GM21515 (cell line): ENCODE results near the gene DHX57.
"Not testable (repeated sequence)": the region's sequence is repeated elsewhere in the genome, so short reads cannot be mapped to it uniquely, and the experiment has no call there.

Experiments
- ATAC-seq: cut with Tn5 transposase; IDR thresholded peaks from one replicate; pipeline ENCODE4 v1.9.1; 2021; ENCODE audit not compliant: unreplicated experiment

DHX57 gene

DNA sequence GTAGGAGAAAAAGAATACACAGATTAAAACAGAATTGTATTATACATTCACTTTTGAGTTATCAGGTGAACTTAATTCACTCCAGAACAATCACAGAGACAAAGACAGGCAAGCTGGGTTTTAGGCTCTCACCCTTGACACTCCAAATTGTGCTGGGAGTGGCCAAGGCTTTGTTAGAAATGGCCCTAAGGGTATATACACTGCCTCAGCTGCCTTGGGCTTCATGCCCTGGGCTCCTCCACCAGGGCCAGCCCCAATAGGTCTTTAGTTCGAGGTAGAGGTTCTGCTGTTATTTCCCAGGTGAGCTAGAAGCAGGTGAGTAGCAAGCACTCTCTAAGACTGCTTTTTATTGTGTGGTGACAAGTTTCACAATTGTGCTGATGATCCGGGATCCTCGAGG, 77.8 kb downstream of the DHX57 start:
- ATAC-seq: no peak

DNA sequence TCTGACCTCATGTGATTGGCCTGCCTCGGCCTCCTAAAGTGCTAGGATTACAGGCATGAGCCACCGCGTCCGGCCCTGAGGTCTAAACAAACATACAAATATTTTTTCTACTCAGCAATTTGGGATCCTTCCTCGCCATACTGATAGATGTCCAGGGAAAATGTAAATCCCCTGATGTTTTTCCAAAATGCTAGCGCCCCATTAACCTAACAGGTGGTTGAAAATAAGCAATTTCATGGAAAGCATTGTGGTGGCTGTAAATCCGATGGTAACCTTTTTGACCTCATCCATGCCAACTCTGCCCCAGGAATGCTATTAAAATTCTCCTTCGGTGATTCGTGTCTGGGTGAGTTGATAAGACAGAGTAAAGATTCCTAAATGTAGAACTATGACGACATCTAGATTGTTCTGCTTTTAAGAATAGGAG, 78.5 kb downstream of the DHX57 start:
- ATAC-seq: no peak

DNA sequence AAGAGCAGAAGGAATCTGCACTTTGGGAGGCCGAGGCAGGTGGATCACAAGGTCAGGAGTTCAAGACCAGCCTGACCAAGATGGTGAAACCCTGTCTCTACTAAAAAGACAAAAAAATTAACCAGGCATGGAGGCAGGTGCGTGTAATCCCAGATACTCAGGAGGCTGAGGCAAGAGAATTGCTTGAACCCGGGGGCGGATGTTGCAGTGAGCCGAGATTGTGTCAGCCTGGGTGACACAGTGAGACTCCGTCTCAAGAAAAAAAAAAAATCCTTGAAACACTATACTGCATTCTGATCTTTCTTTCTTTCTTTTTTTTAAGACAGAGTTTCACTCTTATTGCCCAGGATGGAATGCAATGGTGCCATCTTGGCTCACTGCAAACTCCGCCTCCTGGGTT, 80.7 kb downstream of the DHX57 start:
- ATAC-seq: not testable (repeated sequence)

DNA sequence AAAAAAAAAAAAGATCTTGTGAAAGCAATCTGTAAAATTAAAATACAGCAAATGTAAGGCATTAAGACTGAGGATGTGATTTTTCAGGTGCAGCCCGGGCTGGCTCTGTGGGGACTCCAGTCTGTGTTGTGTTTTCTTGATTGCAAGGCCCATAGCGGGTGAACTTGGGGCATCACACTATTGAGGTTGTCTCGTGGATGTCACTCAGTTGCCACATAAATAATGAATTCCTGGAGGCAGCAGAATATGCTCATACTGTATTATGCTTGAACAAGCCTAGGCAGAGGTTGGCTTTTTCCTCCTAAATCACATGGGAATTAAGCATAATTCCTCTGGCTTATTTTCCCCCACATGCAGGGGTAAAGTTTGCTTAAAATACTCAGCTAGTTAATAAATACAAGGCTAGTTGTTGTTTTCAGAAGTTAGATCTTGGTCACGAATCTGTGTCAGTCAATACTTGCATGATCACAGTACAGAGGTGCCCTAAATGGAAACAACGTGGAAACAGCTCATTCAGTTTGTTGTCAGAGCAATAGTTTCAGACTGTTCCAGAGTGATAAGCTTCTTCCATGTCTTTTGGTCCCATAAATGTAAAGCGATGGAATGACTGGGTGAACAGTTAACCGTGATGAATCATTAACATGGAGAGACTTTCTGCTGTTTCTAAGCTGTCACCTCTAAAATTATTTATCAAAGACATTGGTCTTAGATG, 81.3 kb downstream of the DHX57 start:
- ATAC-seq: no peak

GRCh38 chr2:38793511-38793910, 82.2 kb downstream of the DHX57 start:
- ATAC-seq: no peak

DNA sequence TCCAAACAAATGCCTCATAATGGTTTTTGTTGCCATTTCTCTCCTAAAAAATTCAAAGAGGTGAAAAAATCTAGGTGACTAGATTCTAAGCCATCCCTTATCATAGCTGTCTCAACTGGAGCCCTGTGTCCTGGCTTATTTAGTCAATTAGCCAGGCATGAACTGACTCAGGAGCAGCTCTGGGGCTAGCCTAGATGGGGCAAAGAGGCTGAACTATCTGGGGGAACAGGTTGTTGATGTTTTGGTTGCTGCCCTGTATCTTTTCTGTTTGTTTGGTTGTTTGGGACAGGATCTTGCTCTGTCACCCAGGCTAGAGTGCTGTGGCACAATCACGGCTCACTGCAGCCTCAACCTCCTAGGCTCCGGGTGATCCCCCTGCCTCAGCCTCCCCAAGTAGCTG, 83.0 kb downstream of the DHX57 start:
- ATAC-seq: no peak

DNA sequence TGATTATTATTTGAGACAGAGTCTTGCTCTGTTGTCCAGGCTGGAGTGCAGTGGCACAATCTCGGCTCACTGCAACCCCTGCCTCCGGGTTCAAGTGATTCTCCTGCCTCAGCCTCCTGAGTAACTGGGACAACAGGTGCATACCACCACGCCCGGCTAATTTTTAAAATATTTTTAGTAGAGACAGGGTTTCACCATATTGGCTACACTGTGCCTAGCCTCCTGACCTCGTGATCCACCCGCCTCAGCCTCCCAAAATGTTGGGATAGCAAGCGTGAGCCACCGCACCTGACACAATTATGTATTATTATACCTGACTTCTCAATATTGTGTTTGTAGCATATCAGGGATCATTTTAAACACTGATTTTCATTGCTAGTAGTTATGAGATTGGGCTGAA, 83.4 kb downstream of the DHX57 start:
- not testable (repeated sequence) for ATAC-seq

GRCh38 chr2:38791744-38792143, 84.0 kb downstream of the DHX57 start:
- ATAC-seq: no peak

DNA sequence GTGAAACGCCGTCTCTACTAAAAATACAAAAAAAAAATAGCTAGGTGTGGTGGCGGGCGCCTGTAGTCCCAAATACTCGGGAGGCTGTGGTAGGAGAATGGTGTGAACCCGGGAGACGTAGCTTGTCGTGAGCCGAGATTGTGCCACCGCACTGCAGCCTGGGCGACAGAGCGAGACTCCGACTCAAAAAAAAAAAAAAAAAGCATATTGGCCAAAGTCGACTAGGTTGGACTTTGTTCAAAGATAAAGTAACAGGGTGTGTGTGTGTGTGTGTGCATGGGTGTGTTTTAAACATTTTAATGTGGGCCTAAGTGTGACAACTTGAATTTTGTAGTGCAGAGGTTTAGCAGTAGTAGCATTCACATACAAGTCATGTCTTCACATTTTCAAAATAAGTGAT, 86.0 kb downstream of the DHX57 start:
- no peak for ATAC-seq

DNA sequence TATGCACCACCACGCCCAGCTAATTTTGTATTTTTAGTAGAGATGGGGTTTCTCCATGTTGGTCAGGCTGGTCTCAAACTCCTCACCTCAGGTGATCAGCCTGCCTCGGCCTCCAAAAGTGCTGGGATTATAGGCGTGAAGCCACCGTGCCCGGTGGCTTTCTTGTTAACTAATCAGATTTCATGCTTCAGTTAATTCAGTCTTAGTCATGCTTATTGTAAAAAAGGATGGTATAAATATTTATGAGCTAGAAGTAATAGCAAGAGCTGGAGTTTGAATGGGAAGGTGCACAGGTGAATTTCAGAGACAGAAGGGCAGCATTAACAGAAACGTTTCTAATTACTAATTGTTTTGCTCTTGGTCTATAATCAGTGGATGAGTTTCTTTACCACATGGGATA, 87.4 kb downstream of the DHX57 start:
- no peak for ATAC-seq

- no peak for ATAC-seq
Observed at GRCh38 chr2:38783586-38783985, 92.1 kb downstream of the DHX57 start.

- ATAC-seq: no peak
Observed at GRCh38 chr2:38778687-38779082, 97.0 kb downstream of the DHX57 start.

GRCh38 chr2:38776531-38776930, 99.2 kb downstream of the DHX57 start:
- ATAC-seq: no peak

- ATAC-seq: no peak
Observed at GRCh38 chr2:38775921-38776225, 99.9 kb downstream of the DHX57 start.

DNA sequence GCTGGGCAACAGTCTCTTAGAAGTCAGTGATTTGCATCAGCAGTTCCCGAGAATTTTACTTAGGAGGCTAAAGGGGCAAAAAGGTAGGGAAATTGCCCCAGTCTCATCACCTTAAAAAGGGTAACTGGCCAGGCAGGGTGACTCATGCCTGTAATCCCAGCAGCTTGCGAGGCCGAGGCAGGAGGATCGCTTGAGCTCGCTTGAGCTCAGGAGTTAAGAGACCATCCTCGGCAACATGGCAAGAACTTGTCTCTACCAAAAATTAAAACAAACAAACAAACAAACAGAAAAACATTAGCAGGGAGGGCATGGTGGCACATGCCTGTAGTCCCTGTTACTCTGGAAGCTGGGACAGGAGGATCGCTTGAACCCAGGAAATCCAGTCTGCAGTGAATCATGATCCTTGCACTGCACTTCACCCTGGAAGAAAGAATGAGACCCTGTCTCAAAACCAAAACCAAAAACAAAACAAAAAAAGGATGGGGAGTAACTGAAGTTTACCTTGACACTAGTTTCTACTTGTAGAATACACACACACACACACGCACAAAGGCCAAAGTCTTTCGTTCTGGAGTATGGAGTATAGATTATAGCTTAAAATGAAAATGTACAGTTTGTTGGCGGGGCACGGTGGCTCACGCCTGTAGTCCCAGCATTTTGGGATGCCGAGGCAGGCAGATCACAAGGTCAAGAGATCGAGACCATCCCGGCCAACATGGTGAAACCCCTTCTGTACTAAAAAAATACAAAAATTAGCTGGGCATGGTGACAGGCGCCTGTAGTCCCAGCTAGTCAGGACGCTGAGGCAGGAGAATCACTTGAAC, 100.4 kb downstream of the DHX57 start:
- ATAC-seq: no peak

DNA sequence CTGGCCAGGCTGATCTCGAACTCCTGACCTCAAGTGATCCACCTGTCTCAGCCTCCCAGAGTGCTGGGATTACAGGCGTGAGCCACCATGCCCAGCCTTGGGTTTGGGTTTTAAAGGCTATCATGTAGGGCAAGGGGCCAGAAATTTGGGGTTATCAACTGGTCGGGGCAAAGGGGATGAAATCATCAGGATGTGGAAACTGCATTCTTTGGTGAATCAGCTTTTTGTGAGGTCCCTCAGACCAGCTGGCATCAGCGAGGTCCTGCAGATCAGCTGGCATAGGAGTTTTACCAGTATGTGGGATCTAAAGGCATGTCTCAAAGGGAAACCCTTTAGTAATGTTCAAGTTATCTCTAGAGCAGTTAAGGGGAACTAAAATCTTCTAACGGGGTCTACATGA, 104.1 kb downstream of the DHX57 start:
- ATAC-seq: no peak

DNA sequence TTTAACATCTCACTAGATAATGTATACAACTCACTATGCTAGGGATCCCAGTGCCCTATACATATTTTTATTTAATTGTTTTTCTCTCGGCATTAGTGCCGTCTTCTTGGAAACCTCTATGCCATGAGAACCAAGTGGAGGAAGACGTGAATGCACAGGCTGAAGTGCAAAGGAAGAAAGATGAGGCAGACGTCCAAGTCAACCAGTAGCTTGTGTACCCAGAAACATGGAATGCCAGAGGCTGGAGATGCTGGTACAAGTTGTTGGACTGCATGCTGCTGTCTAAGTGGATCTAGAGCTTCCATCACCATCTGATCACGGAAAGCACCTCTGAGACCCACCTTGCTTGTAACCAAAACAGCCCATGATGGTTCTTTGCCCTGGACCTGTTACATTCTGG, 110.2 kb downstream of the DHX57 start:
- ATAC-seq: no peak

- no peak for ATAC-seq
Observed at GRCh38 chr2:38765149-38765548, 110.6 kb downstream of the DHX57 start.

- no peak for ATAC-seq
Observed at GRCh38 chr2:38763728-38764127, 112.0 kb downstream of the DHX57 start.

- ATAC-seq: no peak
Observed at GRCh38 chr2:38763228-38763627, 112.5 kb downstream of the DHX57 start.

DNA sequence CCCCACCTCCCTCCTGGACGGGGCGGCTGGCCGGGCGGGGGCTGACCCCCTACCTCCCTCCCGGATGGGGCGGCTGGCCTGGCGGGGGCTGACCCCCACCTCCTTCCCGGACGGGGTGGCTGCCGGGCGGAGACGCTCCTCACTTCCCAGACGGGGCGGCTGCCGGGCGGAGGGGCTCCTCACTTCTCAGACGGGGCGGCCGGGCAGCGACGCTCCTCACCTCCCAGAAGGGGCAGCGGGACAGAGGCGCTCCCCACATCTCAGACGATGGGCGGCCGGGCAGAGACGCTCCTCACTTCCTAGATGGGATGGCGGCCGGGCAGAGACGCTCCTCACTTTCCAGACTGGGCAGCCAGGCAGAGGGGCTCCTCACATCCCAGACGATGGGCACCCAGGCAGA, 119.8 kb downstream of the DHX57 start:
- ATAC-seq: not testable (repeated sequence)

GRCh38 chr2:38754506-38754905, 121.2 kb downstream of the DHX57 start:
- ATAC-seq: no peak

DNA sequence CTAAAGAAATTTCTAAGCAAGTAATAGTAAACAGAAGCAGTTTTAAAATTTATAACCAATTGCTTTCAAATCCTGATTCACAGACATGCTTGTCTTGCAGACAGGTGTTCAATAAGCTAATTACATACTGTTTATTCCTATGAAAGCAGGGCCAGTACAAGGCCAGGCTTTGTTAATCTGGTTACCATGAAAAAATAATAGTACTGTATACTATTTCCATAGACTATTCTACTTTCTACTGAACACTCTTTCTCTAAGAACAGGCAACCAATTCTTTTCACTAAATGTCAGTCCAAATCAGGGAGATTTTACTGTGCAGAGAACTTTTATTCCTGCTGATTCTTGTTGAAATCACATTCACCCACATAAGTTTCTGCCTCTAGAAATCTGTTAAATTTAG, 121.7 kb downstream of the DHX57 start:
- no peak for ATAC-seq
